OCI-LY1 (cell line): ENCODE measurements around the gene CKS2.

Source experiments
- CTCF ChIP-seq: fragments of 200-600 bp; sonication (generic), shearing (Covaris generic); IDR thresholded peaks from 2 replicates; pipeline ENCODE4 v1.5.1; 2017; ENCODE audit warnings: mild to moderate bottlenecking, antibody characterized with exemption, low read length, moderate library complexity, mixed read lengths
- EZH2 ChIP-seq: fragments of 200-600 bp; sonication (generic), shearing (Covaris generic); IDR thresholded peaks from 2 replicates; pipeline ENCODE4 v1.8.0; 2017; ENCODE audit warnings: borderline replicate concordance, mixed run types, mild to moderate bottlenecking, antibody characterized with exemption, low read length, moderate library complexity, mixed read lengths

- TF ChIP-seq CTCF (no peak), EZH2 (no peak)
These were observed 29.9 kb upstream of the CKS2 start for GRCh38 chr9:89281106-89281505.
